HG03135 (cell line): Measurements from ENCODE around the gene F2RL1.
"Not testable (repeated sequence)": the region's sequence is repeated elsewhere in the genome, so short reads cannot be mapped to it uniquely, and the experiment has no call there.

Experiments
- ATAC-seq: cut with Tn5 transposase; IDR thresholded peaks from one replicate; pipeline ENCODE4 v1.9.1; 2021; ENCODE audit warnings: mild to moderate bottlenecking, moderate library complexity; ENCODE audit not compliant: unreplicated experiment

Gene F2RL1

DNA sequence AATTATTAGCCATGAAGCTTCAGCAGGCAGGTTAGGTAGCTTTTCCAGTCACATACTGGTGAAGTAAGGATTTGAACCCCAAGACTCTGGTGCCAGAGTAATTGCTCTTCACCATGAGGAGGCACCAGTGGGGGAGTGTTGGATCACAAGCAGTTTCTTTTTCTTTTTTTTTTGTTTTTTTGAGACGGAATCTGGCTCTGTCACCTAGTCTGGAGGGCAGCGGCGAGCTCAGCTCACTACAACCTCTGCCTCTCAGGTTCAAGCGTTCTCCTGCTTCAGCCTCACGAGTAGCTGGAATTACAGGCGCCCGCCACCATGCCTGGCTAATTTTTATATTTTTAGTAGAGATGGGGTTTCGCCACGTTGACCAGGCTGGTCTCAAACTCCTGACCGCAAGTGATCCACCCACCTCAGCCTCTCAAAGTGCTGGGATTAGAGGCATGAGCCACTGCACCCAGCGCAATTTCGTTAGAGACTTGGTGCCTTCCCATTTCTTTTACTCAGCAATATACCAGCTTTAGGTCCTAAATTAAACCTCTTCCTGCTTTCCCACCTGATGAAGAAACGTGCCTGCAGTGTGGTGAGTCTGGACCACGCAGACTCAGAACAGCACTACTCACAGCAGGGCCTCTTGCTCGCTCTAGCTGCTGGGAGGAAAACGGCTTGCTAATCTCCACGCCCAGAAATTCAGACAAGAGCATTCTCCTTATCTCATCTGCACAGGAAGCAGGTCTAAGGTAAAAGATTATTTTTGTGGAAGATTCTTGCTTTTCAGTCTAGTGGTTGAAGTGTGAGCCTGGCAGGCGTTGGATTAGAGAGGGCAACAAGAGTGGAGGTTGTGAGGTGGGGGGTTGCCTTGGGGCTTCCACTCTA, 30.8 kb downstream of the F2RL1 start, which contains the start of gene S100Z:
Gene S100Z (plus strand): TSS at position 596 of the 873 bp plus-strand sequence. CDS start 25,346 bp downstream, outside the sequence.
- ATAC-seq = no peak

DNA sequence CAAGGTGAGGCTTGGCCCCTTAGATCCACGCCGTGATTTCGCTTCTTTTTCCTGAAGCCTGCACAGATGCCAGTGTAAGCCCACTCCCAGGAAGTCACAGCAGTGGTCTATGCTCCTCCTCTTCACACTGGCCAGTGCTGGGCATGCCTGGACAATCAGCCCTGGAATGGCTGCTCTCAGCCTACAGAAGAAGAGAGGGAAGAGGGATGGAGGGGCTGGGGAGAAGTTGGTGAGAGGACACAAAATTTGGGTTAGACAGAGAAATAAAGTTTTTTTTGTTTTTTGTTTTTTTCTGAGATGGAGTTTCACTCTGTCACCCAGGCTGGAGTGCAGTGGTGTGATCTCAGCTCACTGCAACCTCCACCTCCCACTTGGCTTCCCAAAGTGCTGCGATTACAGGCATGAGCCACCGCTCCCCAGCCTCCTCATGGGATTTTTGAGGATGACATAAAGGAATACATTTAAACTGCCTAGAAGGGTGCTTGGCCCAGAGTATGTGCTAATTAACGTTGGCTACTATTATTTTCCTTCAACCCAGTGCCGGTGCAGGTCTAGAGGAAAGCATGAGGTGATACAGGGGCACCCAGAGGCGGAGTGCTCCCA, 31.8 kb downstream of the F2RL1 start:
- ATAC-seq = no peak

DNA sequence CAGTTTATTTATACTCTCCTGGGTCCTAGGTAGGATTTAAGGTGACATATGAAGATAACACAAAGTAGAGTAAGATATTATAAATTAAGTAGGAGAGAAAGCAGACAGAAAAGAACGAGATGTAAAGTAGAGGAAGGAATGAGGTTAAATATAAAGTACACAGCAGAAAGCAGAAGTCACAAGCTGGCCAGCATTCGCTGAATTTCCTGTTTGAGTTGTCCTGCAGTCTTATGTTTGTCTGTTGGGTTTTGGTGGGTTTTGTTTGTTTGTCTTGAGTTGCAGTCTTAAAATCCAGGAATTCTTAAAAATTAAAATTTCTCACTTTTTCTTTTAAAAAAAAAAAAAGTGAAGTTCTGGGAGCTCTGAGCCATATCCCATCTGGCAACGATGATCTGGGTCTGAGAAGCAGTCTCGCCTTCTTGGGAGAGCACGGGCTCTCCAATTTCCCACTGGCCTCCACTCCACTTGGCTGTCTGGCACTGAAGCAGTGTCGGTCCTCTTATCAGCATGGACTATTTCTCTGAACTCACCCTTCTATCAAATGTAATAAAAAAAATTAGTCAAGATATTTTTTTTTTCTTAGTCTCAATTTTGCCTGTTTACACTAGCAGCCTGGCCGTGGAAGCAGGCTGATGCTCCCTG, 33.0 kb downstream of the F2RL1 start:
- ATAC-seq = no peak

DNA sequence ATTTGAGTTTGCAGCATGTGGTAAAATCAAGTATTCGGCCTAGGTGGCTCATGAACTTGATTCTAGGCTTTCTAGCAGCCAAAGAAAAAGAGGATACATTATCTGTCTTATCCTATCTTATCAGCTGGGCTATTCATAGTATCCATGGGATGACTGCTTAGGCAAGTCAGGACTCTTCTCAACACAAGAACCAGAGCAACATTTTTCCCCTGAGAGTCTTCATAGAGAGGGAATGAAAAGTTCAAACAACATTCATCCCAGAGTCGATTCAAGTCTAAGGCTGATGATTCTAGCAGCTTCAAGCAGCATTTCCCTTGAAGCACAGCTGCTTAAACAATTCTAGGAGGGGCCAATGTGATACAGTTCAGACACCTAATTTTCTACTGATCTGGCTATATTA, 33.9 kb downstream of the F2RL1 start:
- ATAC-seq = no peak

DNA sequence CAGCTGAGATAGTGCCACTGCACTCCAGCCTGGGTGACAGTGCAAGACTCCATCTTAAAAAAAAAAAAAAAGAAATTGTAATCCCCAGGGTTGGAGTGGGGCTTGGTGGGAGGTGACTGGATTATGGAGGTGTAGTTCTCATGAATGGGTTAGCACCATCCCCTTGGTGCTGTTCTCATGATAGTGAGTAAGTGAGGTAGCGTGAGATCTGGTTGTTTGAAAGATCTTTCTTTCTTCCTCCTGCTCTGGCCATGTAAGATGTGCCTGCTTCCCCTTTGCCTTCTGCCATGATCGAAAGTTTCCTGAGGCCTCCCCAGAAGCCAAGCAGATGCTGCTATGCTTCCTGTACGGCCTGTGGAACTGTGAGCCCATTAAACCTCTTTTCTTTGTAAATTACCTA, 34.9 kb downstream of the F2RL1 start:
- not testable (repeated sequence) for ATAC-seq

DNA sequence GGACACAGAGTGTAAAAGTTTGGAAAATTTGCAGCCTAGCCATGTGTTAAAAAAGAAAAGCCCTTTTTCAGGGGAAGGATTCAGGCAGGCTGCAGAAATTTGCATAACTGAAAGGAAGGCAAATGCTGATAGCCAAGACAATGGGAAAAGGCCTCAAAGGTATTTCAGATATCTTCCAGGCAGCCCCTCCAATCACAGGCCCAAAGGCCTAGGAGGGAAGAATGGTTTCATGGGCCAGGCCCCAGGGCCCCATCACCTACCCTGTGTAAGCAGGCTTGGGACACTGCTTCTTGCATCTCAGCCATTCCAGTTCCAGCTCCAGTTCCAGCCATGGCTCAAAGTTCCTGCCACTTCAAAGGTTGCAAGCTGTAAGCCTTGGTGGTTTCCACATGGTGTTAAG, 35.8 kb downstream of the F2RL1 start:
- no peak for ATAC-seq

DNA sequence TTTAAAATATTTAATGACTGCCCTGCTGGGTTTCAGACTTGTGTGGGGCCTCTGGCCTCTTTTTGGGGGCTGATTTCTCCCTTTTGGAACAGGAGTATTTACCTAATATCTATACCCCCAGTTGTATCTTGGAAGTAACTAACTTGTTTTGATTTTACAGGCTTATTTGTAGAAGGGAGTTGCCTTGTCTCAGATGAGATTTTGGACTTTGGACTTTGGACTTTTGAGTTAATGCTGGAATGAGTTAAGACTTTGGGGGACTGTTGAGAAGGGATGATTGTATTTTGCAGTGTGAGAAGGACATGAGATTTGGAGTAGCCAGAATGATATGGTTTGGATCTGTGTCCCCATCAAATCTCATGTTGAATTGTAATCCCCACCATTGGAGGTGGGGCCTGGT, 36.7 kb downstream of the F2RL1 start:
- not testable (repeated sequence) for ATAC-seq

DNA sequence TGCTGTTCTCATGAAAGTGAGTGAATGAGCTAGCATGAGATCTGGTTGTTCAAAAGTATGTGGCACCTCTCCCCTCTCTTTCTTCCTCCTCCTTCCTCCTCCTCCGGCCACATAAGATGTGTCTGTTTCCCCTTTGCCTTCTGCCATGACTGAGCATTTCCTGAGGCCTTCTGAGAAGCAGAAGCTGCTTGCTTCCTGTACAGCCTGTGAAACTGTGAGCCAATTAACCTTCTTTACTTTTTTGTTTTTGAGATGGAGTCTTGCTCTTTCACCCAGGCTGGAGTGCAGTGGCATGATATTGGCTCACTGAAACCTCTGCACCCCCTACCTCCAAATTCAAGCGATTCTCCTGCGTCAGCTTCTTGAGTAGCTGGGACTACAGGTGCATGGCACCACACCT, 37.1 kb downstream of the F2RL1 start:
- ATAC-seq = peak; percentile 66

DNA sequence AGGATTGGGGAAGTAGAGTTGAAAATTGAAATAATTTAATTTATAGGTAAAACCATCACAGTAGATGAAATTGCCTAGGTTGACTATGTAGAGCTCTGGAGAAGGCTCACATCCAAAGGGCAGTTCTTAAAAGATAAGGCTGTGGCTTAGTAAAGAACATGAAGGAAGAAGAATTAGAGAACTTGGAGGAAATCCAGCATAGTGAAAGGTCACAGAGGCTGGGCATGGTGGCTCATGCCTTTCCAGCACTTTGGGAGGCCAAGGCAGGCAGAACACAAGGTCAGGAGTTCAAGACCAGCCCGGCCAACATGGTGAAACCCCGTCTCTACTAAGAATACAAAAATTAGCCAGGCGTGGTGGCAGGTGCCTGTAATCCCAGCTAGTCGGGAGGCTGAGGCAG, 38.0 kb downstream of the F2RL1 start:
- ATAC-seq = not testable (repeated sequence)

DNA sequence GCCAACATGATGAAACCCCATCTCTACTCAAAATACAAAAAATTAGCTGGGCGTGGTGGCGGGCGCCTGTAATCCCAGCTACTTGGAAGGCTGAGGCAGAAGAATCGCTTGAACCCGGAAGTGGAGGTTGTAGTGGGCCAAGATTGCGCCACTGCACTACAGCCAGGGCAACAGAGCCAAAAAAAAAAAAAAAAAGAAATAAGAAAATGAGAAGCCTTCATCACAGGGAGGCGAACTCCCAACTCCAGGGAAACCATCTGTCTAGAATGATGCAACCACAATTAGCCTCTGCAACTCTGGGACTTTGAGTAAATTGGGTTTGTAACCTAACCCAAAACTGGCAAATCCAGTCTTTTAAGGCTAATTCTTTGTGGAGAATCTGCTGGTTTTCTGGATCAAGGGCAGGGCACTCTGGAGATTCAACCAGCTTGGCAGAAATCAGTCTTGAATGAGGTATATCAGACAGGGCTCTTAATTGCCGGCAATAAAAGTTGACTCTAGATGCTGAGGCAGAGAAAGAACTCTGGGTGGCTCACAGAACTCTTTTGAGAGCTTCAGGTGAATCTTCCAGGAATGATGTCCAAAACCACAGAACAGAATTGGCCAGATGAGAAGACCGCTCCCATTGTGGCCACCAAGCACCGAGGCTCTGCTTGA, 40.9 kb downstream of the F2RL1 start:
- no peak for ATAC-seq

DNA sequence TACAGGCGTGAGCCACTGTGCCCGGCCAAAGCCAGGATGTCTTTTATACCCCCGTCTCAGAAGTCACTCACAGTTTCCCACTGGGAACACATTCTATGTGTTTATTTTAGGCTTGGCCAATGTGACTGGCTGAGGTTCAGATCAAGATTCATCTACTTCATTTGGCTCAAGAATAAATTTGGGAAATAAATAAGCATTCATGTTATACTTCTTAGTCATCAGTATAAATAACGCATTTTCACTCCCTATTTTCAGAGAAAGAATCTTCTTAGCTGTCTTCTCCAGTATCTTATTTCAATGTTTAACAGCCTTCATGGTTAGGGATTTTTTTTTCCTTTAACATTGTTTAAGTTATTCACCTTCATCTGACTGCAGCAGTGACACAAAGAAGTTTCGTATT, 42.8 kb downstream of the F2RL1 start:
- no peak for ATAC-seq

DNA sequence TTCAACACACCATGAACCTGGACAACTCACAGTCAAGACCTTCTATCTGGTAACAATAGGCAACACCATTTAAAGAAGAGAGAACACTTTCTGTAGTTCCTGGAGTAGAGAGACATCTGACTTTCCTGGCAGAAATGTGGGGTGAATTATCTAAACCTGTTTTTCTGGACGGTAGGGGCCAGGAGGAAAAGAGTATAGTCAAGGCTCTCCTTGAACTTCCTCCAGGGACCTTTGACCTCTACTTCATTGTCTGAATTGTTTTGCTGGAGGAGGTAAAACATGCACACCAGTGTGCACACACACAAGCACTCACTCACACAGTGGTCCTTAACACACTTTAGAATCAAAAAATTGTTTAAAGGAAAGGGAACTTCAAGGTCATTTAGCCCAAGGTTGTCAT, 44.2 kb downstream of the F2RL1 start:
- no peak for ATAC-seq

DNA sequence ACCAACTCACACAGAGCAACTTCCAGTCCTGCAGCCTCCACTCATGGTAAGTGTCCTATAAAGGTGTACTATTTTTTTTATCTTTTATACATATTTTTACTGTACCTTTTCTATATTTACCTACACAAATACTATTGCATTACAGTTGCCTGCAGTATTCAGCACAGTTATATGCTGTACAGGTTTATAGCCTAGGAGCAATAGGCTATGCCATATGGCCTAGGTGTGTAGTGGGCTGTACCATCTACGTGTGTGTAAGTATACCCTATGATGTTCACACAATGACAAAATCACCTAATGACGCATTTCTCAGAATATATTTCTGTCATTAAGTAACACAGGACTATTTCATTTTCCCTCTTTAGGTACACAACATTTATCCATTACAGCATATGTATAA, 47.7 kb downstream of the F2RL1 start:
- ATAC-seq = no peak

DNA sequence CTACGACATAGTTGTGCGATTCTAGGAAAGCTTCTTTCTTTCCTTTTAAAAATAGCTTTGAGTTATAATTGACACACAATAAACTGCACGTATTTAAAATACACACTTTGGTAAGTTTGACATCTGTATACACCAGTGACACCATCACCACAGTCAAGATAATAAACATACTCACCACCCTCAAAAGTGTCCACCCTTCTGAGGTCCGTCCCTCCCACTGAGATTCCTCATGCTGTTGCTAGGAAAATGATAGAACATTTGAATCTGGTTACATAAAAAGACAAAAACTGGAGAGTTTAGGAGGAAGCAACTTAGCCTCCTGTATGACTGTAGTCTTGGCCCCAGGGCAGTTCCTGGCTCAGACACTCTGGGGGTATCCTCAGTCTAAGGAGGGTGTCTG, 48.2 kb downstream of the F2RL1 start:
- no peak for ATAC-seq

DNA sequence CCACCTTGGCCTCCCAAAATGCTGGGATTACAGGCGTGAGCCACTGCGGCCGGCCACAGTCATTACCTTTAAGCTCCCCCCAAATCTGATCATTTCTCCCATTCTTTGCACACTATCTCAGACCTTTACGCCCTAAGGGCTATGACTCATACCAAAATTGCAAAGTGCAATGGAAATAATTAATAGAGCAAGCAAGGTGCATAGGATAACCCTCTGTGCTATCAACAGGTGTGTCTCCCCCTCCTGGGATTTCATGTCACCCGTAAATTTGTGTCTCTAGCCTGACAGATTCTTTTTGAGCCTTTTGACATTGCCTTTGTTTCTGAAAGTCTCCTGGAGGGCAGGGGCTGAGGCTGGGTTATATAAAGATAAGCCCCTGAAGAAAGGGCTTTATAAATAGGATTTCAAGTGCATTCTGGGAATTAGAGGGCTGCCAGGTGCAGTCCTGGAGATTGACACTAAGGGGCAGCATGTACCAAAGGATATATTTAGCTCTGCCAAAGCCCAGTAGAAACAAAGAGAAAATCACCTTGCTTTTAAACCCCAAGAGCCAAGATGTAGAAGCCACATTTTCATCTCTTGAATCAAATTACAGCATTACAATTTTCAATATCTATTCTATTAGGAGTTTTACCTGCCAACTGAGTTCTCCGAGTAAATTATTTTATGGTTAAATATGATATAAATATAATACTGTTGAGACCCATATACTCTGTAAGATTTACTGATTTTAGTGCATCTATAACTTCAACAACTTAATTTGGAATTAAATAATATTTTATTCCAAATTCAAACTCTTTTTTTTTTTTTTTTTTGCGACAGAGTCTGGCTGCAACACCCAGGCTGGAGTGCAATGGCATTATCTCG, 49.2 kb downstream of the F2RL1 start:
- no peak for ATAC-seq

DNA sequence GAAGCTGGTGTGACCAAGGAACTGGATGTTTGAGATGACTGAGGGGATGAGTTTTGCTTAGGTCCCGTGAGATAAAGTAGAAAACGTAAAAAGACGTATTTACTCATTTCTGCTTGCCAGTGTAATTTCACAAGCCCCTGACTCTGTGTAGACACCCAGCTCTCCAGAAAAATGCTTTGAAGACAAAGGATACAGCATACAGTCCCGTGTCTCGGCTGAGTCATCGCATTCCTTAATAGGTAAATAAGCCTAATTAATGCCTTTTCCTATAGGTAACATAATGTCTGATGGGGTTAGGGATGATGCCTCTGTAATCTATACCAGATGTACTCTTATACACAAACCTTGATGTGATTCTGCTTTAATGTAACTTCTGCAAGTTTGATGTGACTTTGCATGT, 51.2 kb downstream of the F2RL1 start:
- no peak for ATAC-seq

DNA sequence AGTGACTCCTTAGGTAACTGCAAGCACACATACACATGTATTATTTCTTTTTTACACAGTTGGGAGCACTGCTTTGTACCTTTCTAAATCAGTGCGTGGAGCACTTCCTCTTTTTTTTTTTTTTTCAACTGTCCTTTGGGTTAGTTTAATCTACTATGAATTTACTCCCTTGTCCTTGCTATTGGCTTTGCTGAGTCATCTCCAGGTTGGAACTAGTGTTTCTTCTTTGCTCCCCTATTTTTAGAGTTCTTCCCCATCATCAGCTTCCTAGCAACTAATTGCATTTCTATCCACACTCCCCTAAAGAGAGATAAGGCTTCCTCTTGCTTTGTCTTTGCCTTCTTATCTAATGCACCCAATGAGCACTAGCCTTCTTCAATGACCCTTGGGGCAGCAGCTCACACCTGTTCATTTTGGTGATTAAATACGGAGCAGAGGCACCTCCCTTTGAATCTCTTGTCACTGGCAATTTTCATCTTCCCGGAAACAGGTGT, 55.3 kb downstream of the F2RL1 start:
- no peak for ATAC-seq
